SK-N-SH (cell line): Measurements from ENCODE around the gene SPACDR. TPM values are rescaled to one million over a fixed set of nuclear protein-coding genes. Genes with fewer than 3 reads are reported as not detected.

ENCODE experiments used
- CTCF ChIA-PET: fragments of 300-600, 350-600 bp; formaldehyde crosslinking; extraction: SDS; loops from one replicate; lab custom pipeline; 2021; lab: Yijun Ruan, JAX
- POLR2A ChIA-PET: fragments of 350-600 bp; sonication (Branson Sonifier 250); formaldehyde crosslinking; extraction: SDS; loops from one replicate; lab custom pipeline; 2020; ENCODE audit warnings: antibody characterized with exemption, inconsistent platforms; lab: Yijun Ruan, JAX
- DNase-seq: peaks from one replicate; pipeline ENCODE4 v3.0.0; 2012
- H2AFZ ChIP-seq: fragments of 200-600 bp; sonication (generic); 2 replicates; pipeline ENCODE4 v1.8.1; 2016; ENCODE audit warnings: antibody characterized with exemption, mild to moderate bottlenecking, low read depth
- H3F3A ChIP-seq: fragments of 200-600 bp; sonication (generic); replicated peaks from 2 replicates; pipeline ENCODE3; 2016; ENCODE audit warnings: antibody characterized with exemption, mild to moderate bottlenecking; ENCODE audit not compliant: insufficient read depth
- H3K27ac ChIP-seq, 2 experiments: fragments of 200-500 bp in 1 of 2; fragments of 200-600 bp in 1 of 2; sonication (Bioruptor generic) in 1 of 2; sonication (generic), shearing (Covaris generic) in 1 of 2; 2 replicates each; pipeline versions ENCODE4 v1.5.1 to v1.6.1; 2014 to 2016; ENCODE audit warnings: low read depth in 2 of 2, inconsistent platforms in 1 of 2, low read length in 1 of 2, mild to moderate bottlenecking in 1 of 2, mixed read lengths in 1 of 2
- H3K27me3 ChIP-seq: fragments of 200-600 bp; sonication (generic), shearing (Covaris generic); 2 replicates; pipeline ENCODE4 v1.6.1; 2016; ENCODE audit warnings: mixed run types; ENCODE audit not compliant: insufficient read depth
- H3K36me3 ChIP-seq, 2 experiments: fragments of 200-500 bp in 1 of 2; fragments of 200-600 bp in 1 of 2; sonication (Bioruptor generic) in 1 of 2; sonication (generic) in 1 of 2; replicated peaks in 1 of 2; 2 replicates each; pipeline versions ENCODE3 to v1.5.1; 2014 to 2016; ENCODE audit warnings: low read length in 1 of 2, mild to moderate bottlenecking in 1 of 2; ENCODE audit not compliant: insufficient read depth in 2 of 2, control insufficient read depth in 1 of 2
- H3K4me1 ChIP-seq, 2 experiments: fragments of 200-500 bp in 1 of 2; fragments of 200-600 bp in 1 of 2; sonication (Bioruptor generic) in 1 of 2; sonication (generic), shearing (Covaris generic) in 1 of 2; 2 replicates each; pipeline versions ENCODE4 v1.5.1 to v1.6.1; 2014 to 2016; ENCODE audit warnings: low read depth in 1 of 2, low read length in 1 of 2, mixed run types in 1 of 2; ENCODE audit not compliant: insufficient read depth in 2 of 2, control insufficient read depth in 1 of 2
- H3K4me2 ChIP-seq: fragments of 200-600 bp; sonication (generic), shearing (Covaris generic); 2 replicates; pipeline ENCODE4 v1.6.1; 2017; ENCODE audit warnings: mixed run types
- H3K4me3 ChIP-seq, 2 experiments: fragments of 200-500 bp in 1 of 2; fragments of 200-600 bp in 1 of 2; sonication (Bioruptor generic) in 1 of 2; sonication (generic), shearing (Covaris generic) in 1 of 2; 2 replicates each; pipeline versions ENCODE4 v1.5.1 to v1.8.1; 2014 to 2016; ENCODE audit warnings: low read depth in 2 of 2, inconsistent platforms in 1 of 2, low read length in 1 of 2, mild to moderate bottlenecking in 1 of 2, mixed read lengths in 1 of 2, moderate library complexity in 1 of 2
- H3K79me2 ChIP-seq: fragments of 200-600 bp; sonication (generic); 2 replicates; pipeline ENCODE4 v1.8.1; 2017; ENCODE audit warnings: mild to moderate bottlenecking; ENCODE audit not compliant: insufficient read depth
- H3K9ac ChIP-seq: fragments of 200-600 bp; sonication (generic); 2 replicates; pipeline ENCODE4 v1.6.1; 2017; ENCODE audit warnings: mixed run types
- H3K9me2 ChIP-seq: fragments of 200-600 bp; sonication (generic); 2 replicates; pipeline ENCODE4 v1.6.1; 2017; ENCODE audit warnings: mixed run types
- H3K9me3 ChIP-seq: fragments of 200-600 bp; sonication (generic); 2 replicates; pipeline ENCODE4 v1.6.1; 2017; ENCODE audit warnings: mixed run types, mild to moderate bottlenecking, moderate library complexity
- H4K20me1 ChIP-seq: fragments of 200-600 bp; sonication (generic); 2 replicates; pipeline ENCODE4 v1.6.1; 2017; ENCODE audit warnings: mild to moderate bottlenecking, mixed run types; ENCODE audit not compliant: insufficient read depth
- CHD2 ChIP-seq: fragments of 150-350 bp; IDR thresholded peaks from 2 replicates; pipeline ENCODE4 v1.6.1; 2018; ENCODE audit warnings: low read length; ENCODE audit not compliant: partially characterized antibody
- ELF1 ChIP-seq: IDR thresholded peaks from 2 replicates; pipeline ENCODE4 v1.4.0; 2012
- EP300 ChIP-seq, 2 experiments: IDR thresholded peaks; 2 replicates each; pipeline versions ENCODE4 v1.4.0 to v1.6.1; 2012; ENCODE audit warnings: borderline replicate concordance in 1 of 2, low read depth in 1 of 2, low read length in 1 of 2
- FOXJ3 ChIP-seq: sonication (generic); formaldehyde crosslinking; IDR thresholded peaks from 2 replicates; pipeline ENCODE4 v1.5.1; 2020; ENCODE audit warnings: mild to moderate bottlenecking, missing genetic modification reagents
- JUND ChIP-seq: IDR thresholded peaks from 2 replicates; pipeline ENCODE4 v1.4.0; 2012
- MXI1 ChIP-seq: IDR thresholded peaks from 2 replicates; pipeline ENCODE4 v1.6.1; 2012; ENCODE audit warnings: mild to moderate bottlenecking, low read depth, low read length, improper control_type of control experiment
- NFIC ChIP-seq: IDR thresholded peaks from 2 replicates; pipeline ENCODE4 v1.4.0; 2012; ENCODE audit warnings: borderline replicate concordance
- NRF1 ChIP-seq: IDR thresholded peaks from 2 replicates; pipeline ENCODE4 v1.6.1; 2012; ENCODE audit warnings: low read depth, mild to moderate bottlenecking, low read length
- RAD21 ChIP-seq: IDR thresholded peaks from 2 replicates; pipeline ENCODE4 v1.6.1; 2012; ENCODE audit warnings: mild to moderate bottlenecking, low read length
- RCOR1 ChIP-seq: fragments of 150-350 bp; IDR thresholded peaks from 2 replicates; pipeline ENCODE4 v1.6.1; 2017; ENCODE audit warnings: antibody characterized with exemption, low read length
- RFX5 ChIP-seq: IDR thresholded peaks from 2 replicates; pipeline ENCODE4 v1.6.1; 2012; ENCODE audit warnings: mild to moderate bottlenecking, improper control_type of control experiment, low read length
- RXRA ChIP-seq: IDR thresholded peaks from 2 replicates; pipeline ENCODE4 v1.4.0; 2012; ENCODE audit warnings: low read depth, mild to moderate bottlenecking, borderline replicate concordance
- SMC3 ChIP-seq: IDR thresholded peaks from 2 replicates; pipeline ENCODE4 v1.6.1; 2012; ENCODE audit warnings: low read depth, low read length, improper control_type of control experiment
- TAF1 ChIP-seq: IDR thresholded peaks from 2 replicates; pipeline ENCODE4 v1.6.1; 2012; ENCODE audit warnings: low read depth, mild to moderate bottlenecking, low read length, moderate library complexity, borderline replicate concordance
- TCF12 ChIP-seq: IDR thresholded peaks from 2 replicates; pipeline ENCODE4 v1.4.0; 2012
- TEAD4 ChIP-seq: IDR thresholded peaks from 2 replicates; pipeline ENCODE4 v1.4.0; 2012; ENCODE audit warnings: mild to moderate bottlenecking, borderline replicate concordance; ENCODE audit not compliant: insufficient read depth
- WGBS: methylation state at CpG from one replicate; pipeline ENCODE4 v1.1.6; 2017; ENCODE audit warnings: low lambda C conversion rate; 5-methylcytosine and 5-hydroxymethylcytosine counted together
- polyA plus RNA-seq, 3 experiments: library from polyadenylated mRNA; depleted of rRNA; stranded (reverse); fragments of >200 nt; gene quantifications; 2 replicates each; pipeline ENCODE4 v1.2.3, GENCODE V29; 2012
- TF ChIP-seq, protein P1 (sequence below): fragments of 150-350 bp; IDR thresholded peaks from 2 replicates; pipeline ENCODE4 v1.6.1; 2016; ENCODE audit warnings: mild to moderate bottlenecking, low read depth, low read length
- TF ChIP-seq, protein P2 (sequence below): IDR thresholded peaks from 2 replicates; pipeline ENCODE4 v1.4.0; 2012; ENCODE audit warnings: low read depth, borderline replicate concordance
- TF ChIP-seq, protein P3 (sequence below): IDR thresholded peaks from 2 replicates; pipeline ENCODE4; 2012
- TF ChIP-seq, protein P4 (sequence below): IDR thresholded peaks from 2 replicates; pipeline ENCODE4 v1.6.1; 2012; ENCODE audit warnings: mild to moderate bottlenecking, low read depth, low read length, moderate library complexity

SPACDR gene
- polyA plus RNA-seq, 1 of the 3 experiments (the other 2 are of a cell fraction) = 1.5 TPM

DNA sequence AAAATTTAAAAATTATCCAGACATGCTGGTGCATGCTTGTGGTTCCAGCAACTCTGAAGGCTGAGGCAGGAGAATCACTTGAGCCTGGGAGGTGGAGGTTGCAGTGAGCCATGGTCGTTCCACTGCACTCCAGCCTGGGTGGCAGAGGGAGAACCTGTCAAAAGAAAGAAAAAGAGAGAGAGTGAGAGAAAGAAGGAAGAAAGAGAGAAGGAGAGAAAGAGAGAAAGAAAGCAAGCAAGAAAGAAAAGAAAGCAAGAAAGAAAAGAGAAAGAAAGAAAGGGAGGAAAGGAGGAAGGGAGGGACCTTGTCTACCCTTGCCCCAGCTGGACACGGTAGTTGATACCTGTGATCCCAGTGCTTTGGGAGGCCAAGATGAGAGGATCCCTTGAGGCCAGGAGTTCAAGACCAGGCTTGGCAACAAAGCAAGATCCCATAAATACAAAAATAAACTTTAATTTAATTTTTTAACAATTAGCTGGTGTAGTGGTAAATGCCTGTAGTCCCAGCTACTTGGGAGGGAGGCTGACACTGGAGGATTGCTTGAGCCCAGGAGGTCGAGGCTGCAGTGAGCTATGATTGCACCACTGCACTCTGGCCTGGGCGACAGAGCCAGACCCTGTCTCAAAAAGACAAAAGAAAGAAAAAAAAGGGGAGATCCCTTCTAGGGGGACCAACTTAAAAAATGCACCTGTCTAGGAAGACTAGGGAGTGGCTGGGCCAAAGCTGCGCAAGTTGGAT lies 28.8 kb upstream of the SPACDR start:
- Histone ChIP-seq H3K9me3 (no peaks in the 10 kb centered on the region), H3K4me3 (no peak overlapping the region), H3F3A (no peaks in the 10 kb centered on the region), H3K36me3 (peaks cover 0 to 6% of the 10 kb centered on the region in 2 experiments), H3K4me1 (peaks cover 3 to 17% of the 10 kb centered on the region in 2 experiments; a peak in 2 of 4 replicates), H4K20me1 (no peaks in the 10 kb centered on the region), H3K27ac (no peak overlapping the region), H3K79me2 (no peaks in the 10 kb centered on the region), H3K9ac (no peak overlapping the region), H3K9me2 (no peaks in the 10 kb centered on the region), H2AFZ (no peak overlapping the region), H3K27me3 (no peaks in the 10 kb centered on the region), H3K4me2 (no peak overlapping the region)
- ChIA-PET POLR2A (no interaction called here), CTCF (interaction anchor here (1.0 to 11.1 kb wide), 2 partner anchors 10 to 69 kb away, joined by 3 to 151 read pairs; no protein-coding TSS in a partner anchor)
- DNase-seq = no peak
- TF ChIP-seq RCOR1 (no peak), FOXJ3 (CRISPR knock-in tag) (no peak), ELF1 (no peak), TCF12 (no peak), NRF1 (no peak), RAD21 (no peak)
- TF ChIP-seq, protein P1, sequence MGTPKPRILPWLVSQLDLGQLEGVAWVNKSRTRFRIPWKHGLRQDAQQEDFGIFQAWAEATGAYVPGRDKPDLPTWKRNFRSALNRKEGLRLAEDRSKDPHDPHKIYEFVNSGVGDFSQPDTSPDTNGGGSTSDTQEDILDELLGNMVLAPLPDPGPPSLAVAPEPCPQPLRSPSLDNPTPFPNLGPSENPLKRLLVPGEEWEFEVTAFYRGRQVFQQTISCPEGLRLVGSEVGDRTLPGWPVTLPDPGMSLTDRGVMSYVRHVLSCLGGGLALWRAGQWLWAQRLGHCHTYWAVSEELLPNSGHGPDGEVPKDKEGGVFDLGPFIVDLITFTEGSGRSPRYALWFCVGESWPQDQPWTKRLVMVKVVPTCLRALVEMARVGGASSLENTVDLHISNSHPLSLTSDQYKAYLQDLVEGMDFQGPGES = no peak
- 86% methylated on average over 5 of the region's 5 CpGs for WGBS

DNA sequence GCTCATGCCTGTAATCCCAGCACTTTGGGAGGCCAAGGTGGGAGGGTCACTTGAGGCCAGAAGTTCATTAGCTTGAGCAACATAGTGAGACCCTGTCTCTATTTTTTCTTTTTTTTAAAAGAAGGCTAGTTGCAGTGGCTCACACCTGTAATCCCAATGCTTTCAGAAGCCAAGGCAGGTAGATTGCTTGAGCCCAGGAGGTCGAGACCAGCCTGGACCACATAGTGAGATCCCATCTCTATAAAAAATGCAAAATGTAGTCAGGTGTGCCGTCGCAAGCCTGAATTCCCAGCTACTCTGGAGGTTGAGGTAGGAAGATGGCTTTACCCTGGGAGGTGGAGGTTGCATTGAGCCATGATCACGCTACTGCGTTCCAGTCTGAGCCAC lies 27.1 kb upstream of the SPACDR start:
- Histone ChIP-seq H3K4me3 (no peak overlapping the region), H3K9ac (no peak overlapping the region), H3K36me3 (peaks cover 0 to 6% of the 10 kb centered on the region in 2 experiments), H3K27me3 (no peaks in the 10 kb centered on the region), H3K4me1 (peaks cover 3 to 18% of the 10 kb centered on the region in 2 experiments; a peak in 2 of 4 replicates), H4K20me1 (no peaks in the 10 kb centered on the region), H3K4me2 (no peak overlapping the region), H3K79me2 (no peaks in the 10 kb centered on the region), H3K9me2 (no peaks in the 10 kb centered on the region), H3K27ac (no peak overlapping the region), H3F3A (no peaks in the 10 kb centered on the region), H2AFZ (no peak overlapping the region), H3K9me3 (no peaks in the 10 kb centered on the region)
- 97% methylated on average over 5 of the region's 5 CpGs for WGBS
- DNase-seq = no peak
- POLR2A ChIA-PET = no interaction called here
- CTCF ChIA-PET = interaction anchor here (1.0 to 11.1 kb wide), 4 partner anchors 8 to 70 kb away, joined by 3 to 151 read pairs (median 6); no protein-coding TSS in a partner anchor
- TF ChIP-seq, protein P2, sequence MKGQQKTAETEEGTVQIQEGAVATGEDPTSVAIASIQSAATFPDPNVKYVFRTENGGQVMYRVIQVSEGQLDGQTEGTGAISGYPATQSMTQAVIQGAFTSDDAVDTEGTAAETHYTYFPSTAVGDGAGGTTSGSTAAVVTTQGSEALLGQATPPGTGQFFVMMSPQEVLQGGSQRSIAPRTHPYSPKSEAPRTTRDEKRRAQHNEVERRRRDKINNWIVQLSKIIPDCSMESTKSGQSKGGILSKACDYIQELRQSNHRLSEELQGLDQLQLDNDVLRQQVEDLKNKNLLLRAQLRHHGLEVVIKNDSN = no peak
- TF ChIP-seq NFIC (no peak), EP300 (IDR thresholded peaks at IDR 0.05; ENCODE audit: borderline replicate concordance in 1 of 2, low read depth in 1 of 2, low read length in 1 of 2) (no peak), MXI1 (no peak), RAD21 (no peak), CHD2 (no peak), FOXJ3 (CRISPR knock-in tag) (no peak), RXRA (no peak), TEAD4 (no peak), RCOR1 (no peak), RFX5 (no peak), TAF1 (no peak), SMC3 (no peak), JUND (no peak)
- TF ChIP-seq, protein P3, sequence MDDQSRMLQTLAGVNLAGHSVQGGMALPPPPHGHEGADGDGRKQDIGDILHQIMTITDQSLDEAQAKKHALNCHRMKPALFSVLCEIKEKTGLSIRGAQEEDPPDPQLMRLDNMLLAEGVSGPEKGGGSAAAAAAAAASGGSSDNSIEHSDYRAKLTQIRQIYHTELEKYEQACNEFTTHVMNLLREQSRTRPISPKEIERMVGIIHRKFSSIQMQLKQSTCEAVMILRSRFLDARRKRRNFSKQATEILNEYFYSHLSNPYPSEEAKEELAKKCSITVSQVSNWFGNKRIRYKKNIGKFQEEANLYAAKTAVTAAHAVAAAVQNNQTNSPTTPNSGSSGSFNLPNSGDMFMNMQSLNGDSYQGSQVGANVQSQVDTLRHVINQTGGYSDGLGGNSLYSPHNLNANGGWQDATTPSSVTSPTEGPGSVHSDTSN = no peak
- TF ChIP-seq, protein P1 = no peak
- TF ChIP-seq, protein P4, sequence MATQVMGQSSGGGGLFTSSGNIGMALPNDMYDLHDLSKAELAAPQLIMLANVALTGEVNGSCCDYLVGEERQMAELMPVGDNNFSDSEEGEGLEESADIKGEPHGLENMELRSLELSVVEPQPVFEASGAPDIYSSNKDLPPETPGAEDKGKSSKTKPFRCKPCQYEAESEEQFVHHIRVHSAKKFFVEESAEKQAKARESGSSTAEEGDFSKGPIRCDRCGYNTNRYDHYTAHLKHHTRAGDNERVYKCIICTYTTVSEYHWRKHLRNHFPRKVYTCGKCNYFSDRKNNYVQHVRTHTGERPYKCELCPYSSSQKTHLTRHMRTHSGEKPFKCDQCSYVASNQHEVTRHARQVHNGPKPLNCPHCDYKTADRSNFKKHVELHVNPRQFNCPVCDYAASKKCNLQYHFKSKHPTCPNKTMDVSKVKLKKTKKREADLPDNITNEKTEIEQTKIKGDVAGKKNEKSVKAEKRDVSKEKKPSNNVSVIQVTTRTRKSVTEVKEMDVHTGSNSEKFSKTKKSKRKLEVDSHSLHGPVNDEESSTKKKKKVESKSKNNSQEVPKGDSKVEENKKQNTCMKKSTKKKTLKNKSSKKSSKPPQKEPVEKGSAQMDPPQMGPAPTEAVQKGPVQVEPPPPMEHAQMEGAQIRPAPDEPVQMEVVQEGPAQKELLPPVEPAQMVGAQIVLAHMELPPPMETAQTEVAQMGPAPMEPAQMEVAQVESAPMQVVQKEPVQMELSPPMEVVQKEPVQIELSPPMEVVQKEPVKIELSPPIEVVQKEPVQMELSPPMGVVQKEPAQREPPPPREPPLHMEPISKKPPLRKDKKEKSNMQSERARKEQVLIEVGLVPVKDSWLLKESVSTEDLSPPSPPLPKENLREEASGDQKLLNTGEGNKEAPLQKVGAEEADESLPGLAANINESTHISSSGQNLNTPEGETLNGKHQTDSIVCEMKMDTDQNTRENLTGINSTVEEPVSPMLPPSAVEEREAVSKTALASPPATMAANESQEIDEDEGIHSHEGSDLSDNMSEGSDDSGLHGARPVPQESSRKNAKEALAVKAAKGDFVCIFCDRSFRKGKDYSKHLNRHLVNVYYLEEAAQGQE = no peak
